Body of pancreas (tissue), 4 donors: ENCODE results near the gene COG6. TPM values are rescaled to one million over a fixed set of nuclear protein-coding genes. Genes with fewer than 3 reads are reported as not detected.
A peak's percentile ranks its signal among the peaks of the same experiment; 100 is the strongest.

Source experiments
- ATAC-seq: fragments of 150-250 bp; one replicate; pipeline ENCODE4 v1.9.1; 2016
- DNase-seq, 4 donors: peaks; one replicate each; pipeline ENCODE4 v3.0.0-alpha.2; 2019
- H3K27ac ChIP-seq, 4 donors: fragments of 200-600 bp; sonication (generic); 1 replicate in 3 of 4; 2 replicates in 1 of 4; pipeline versions ENCODE4 v1.5.1 to v1.6.1; 2016 to 2019; ENCODE audit warnings: mild to moderate bottlenecking in 1 of 4, mixed read lengths in 1 of 4, moderate library complexity in 1 of 4
- H3K27me3 ChIP-seq, 2 donors: fragments of 200-600 bp; sonication (generic); one replicate each; pipeline ENCODE4 v1.6.0; 2016; ENCODE audit warnings: mild to moderate bottlenecking in 1 of 2
- H3K36me3 ChIP-seq, 2 donors: fragments of 200-600 bp; sonication (generic); replicated peaks in 1 of 2; 2 replicates each; pipeline ENCODE4 v1.5.1; 2016; ENCODE audit warnings: low read depth in 2 of 2; ENCODE audit not compliant: insufficient read depth in 1 of 2
- H3K4me1 ChIP-seq: fragments of 200-600 bp; sonication (generic); one replicate; pipeline ENCODE4 v1.6.0; 2016
- H3K4me3 ChIP-seq, 2 donors: fragments of 200-600 bp; sonication (generic); 1 replicate in 1 of 2; 2 replicates in 1 of 2; pipeline ENCODE4 v1.5.1; 2016 to 2019
- H3K9me3 ChIP-seq, 3 donors: fragments of 200-600 bp; sonication (generic); 1 replicate in 2 of 3; 2 replicates in 1 of 3; pipeline ENCODE4 v1.5.1; 2016
- CTCF ChIP-seq, 7 experiments: fragments of 450-650 bp in 4 of 7; fragments of 200-600 bp in 3 of 7; sonication (generic) in 3 of 7; IDR thresholded peaks; one replicate each; pipeline ENCODE4 v1.5.1; 2016 to 2019; ENCODE audit warnings: antibody characterized with exemption in 7 of 7
- POLR2A ChIP-seq, 3 donors: fragments of 450-650 bp; IDR thresholded peaks; one replicate each; pipeline ENCODE4 v1.6.1; 2016; ENCODE audit warnings: antibody characterized with exemption in 3 of 3, mild to moderate bottlenecking in 2 of 3
- WGBS, 2 donors: methylation state at CpG; one replicate each; pipeline ENCODE4 v1.1.5; 2017; 5-methylcytosine and 5-hydroxymethylcytosine counted together
- intact Hi-C: fragments of 100-400 bp; cut with DNase I; formaldehyde crosslinking; loops from one replicate; pipeline ENCODE4 v1.15.1; 2023
- microRNA-seq, 2 donors: library from miRNA; unstranded; fragments of <30 nt; microRNA quantifications; one replicate each; pipeline ENCODE4, GENCODE V29; 2016; ENCODE audit warnings: borderline number of aligned reads in 2 of 2, borderline replicate concordance in 2 of 2
- small RNA-seq: library from RNA; depleted of rRNA; stranded (forward); fragments of <200 nt; gene quantifications from one replicate; pipeline ENCODE3, GENCODE V24; 2016
- total RNA-seq, 2 donors: library from RNA; depleted of rRNA; stranded (reverse); fragments of >200 nt; gene quantifications; one replicate each; pipeline ENCODE4 v1.1.0, GENCODE V29; 2016

Gene COG6
- total RNA-seq, 2 donors from 2014 or later: 13.5 to 17.9 TPM

GRCh38 chr13:39787086-39787487, 131.6 kb downstream of the COG6 start:
- Histone ChIP-seq H3K4me3 (no peak overlapping the region), H3K27ac (no peak overlapping the region), H3K36me3 (no peaks in the 10 kb centered on the region), H3K9me3 (no peaks in the 10 kb centered on the region), H3K27me3 (no peaks in the 10 kb centered on the region), H3K4me1 (no peaks in the 10 kb centered on the region)
- ATAC-seq (peak; percentile 12), DNase-seq (no peak)
- no peak for TF ChIP-seq CTCF (IDR thresholded peaks at IDR 0.05)
- no peak for TF ChIP-seq POLR2A (IDR thresholded peaks at IDR 0.05)
- intact Hi-C loops: no loop called here
- 75 to 90% methylated on average over 1 of the region's 1 CpG for WGBS, 2 donors

GRCh38 chr13:39788102-39788501, 132.6 kb downstream of the COG6 start:
- DNase-seq (no peak), ATAC-seq (no peak)
- no peak overlapping the region for H3K4me3 ChIP-seq
- H3K9me3 ChIP-seq: no peaks in the 10 kb centered on the region
- no peaks in the 10 kb centered on the region for H3K36me3 ChIP-seq
- TF ChIP-seq CTCF (IDR thresholded peaks at IDR 0.05) (no peak), POLR2A (IDR thresholded peaks at IDR 0.05) (no peak)
- H3K4me1 ChIP-seq: no peaks in the 10 kb centered on the region
- no peaks in the 10 kb centered on the region for H3K27me3 ChIP-seq
- WGBS, 2 donors: 71 to 75% methylated on average over 4 to 5 of the region's 5 CpGs
- no peak overlapping the region for H3K27ac ChIP-seq
- intact Hi-C loops: no loop called here

GRCh38 chr13:39789451-39789850, 134.0 kb downstream of the COG6 start:
- H3K27ac ChIP-seq: no peak overlapping the region
- DNase-seq (no peak), ATAC-seq (no peak)
- H3K27me3 ChIP-seq: no peaks in the 10 kb centered on the region
- intact Hi-C loops: no loop called here
- TF ChIP-seq POLR2A (IDR thresholded peaks at IDR 0.05): no peak
- no peak for TF ChIP-seq CTCF (IDR thresholded peaks at IDR 0.05)
- H3K4me3 ChIP-seq: no peak overlapping the region
- 87 to 93% methylated on average over 5 of the region's 5 CpGs for WGBS, 2 donors
- H3K9me3 ChIP-seq: no peaks in the 10 kb centered on the region
- H3K36me3 ChIP-seq: no peaks in the 10 kb centered on the region
- no peaks in the 10 kb centered on the region for H3K4me1 ChIP-seq

Small RNA genes within 50 kb of the gene (microRNA-seq; reads per million reads assigned to microRNA genes)
- 0 reads per million in 2 donors for gene MIR4305

Small RNA genes within 50 kb of the gene (small RNA-seq; reads per million reads assigned to genes)
- gene MIR4305 (not detected), gene RNY4P14 (not detected)

Other genes starting within 250 kb of the COG6 start
- 10 to 100 TPM; 18.4 to 30.7 TPM for gene LHFPL6, start 52.5 kb upstream of the COG6 start, total RNA-seq